Measurements from ENCODE around the gene CDC42.
A peak's percentile ranks its signal among the peaks of the same experiment; 100 is the strongest.
"Not testable (repeated sequence)": the region's sequence is repeated elsewhere in the genome, so short reads cannot be mapped to it uniquely, and the experiment has no call there.

The CDC42 gene

DNA sequence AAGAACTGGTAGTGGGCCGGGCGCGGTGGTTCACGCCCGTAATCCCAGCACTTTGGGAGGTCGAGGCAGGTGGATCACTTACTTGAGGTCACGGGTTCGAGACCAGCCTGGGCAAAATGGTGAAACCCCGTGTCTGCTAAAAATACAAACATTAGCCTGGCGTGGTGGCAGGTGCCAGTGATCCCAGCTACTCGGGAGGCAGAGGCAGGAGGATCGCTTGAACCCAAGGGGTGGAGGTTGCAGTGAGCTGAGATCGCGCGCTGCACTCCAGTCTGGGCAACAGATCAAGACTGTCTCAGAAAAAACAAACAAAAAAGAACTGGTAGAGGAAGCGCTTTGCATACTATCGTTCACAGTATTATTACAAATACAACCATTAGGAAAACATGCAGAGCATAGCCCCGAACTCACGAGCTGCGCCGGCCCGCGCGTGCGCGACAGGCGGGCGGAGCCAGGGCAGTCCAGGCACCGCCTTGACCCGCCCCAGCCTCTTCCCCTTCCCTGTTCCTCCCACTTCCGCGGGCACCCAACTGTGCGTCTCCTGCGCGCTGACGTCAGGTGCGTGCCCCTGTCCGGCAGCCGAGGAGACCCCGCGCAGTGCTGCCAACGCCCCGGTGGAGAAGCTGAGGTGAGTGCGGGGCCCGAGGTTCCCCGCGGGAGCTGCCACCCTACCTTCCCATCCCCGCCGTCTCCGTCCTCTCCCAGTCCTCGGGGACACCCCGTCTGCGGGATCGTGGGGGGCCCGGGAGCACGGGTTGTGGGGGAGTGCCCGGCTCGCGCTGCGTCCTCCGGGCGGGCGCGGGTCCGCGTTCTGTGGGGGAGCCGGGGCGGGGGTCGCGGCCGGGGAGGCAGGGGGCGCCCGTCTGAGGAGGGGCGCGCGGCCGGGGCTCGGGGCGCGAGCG is at the start of gene CDC42:
CDC42 (plus strand) TSS at position 595 of the 902 bp plus-strand sequence. CDS start 25,770 bp downstream, outside the sequence.
- DNase-seq (ENCODE audit: low read depth), result peak; percentile 94

DNA sequence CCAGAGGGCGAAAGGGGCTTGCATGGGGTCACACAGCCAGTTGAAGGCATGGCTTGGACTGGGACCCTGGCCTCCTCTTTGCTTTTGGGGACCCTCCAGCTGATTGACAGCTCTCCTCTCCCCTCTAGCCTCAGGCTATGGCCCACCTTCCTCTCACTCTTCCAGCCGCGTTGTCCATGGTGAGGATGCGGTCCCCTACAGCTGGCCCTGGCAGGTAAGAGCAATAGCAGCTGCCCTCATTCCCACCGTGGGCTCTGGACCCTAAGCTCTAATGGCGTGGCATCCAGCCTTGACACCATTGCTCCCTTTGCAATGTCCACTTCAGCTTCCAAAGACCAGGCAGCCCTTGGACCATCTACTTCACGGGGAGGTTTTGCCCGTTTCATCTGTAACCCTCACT is 49.6 kb upstream of the CDC42 start:
- not testable (repeated sequence) for DNase-seq (ENCODE audit: low read depth)

DNA sequence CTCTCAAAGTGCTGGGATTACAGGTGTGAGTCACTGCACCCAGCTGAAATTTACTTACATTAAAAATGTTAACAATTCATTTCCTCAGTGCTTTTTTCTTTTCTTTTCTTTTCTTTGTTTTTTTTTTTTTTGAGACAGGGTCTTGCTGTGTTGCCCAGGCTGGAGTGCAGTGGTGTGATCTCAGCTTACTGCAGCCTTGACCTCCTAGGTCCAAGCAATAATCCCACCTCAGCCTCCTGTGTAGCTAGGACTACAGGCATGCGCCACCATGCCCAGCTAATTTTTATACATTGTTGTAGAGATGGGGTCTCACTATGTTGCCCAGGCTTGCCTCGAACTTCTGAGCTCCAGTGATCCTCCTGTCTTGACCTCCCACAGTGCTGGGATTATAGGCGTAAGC is 48.5 kb upstream of the CDC42 start:
- DNase-seq (ENCODE audit: low read depth), result not testable (repeated sequence)

DNA sequence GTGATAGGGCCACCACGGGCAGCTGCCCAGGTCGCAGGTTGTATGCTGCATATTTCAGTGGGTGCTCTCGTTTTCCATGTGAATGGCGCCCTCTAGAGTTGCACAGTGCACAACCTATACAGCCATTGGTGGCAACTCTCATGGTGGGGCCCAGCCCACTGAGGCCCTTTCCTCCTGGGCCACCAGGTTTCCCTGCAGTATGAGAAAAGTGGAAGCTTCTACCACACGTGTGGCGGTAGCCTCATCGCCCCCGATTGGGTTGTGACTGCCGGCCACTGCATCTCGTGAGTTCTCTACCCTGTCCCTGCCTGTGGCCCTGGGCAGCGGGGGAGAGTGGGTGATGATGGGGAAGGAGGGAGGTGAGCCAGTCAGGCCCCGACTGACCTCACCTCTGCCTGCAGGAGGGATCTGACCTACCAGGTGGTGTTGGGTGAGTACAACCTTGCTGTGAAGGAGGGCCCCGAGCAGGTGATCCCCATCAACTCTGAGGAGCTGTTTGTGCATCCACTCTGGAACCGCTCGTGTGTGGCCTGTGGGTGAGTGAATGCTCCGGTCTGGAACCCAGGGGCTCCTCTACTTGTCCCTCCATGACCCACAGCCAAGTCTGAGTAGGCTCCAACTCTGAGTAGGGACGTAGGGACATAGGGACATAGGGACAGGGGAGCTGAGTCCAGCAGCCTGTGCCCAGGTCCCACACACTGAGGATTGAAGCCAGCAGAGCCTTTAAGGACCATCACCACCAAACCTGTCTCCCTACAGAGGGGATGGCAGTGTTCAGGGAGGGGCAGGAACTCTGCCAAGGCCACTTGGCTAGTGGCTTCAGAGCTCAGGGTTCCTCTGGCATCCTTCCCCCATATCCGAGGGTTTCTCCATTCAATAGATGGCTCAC is 47.0 kb upstream of the CDC42 start:
- not testable (repeated sequence) for DNase-seq (ENCODE audit: low read depth)

DNA sequence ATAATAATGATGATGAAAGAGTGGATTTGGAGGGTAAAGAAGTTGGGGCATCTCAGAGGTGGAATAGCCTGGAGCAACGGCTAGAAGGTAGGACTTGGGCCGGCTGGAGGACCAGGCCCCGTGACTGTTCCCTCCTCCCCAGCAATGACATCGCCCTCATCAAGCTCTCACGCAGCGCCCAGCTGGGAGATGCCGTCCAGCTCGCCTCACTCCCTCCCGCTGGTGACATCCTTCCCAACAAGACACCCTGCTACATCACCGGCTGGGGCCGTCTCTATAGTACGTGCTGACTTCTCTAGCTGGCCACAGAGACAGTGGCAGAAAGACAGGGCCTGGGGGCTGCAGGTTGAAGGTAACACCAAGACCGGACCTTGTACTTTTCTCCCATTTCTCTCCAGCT is 45.8 kb upstream of the CDC42 start:
- DNase-seq (ENCODE audit: low read depth), result not testable (repeated sequence)

DNA sequence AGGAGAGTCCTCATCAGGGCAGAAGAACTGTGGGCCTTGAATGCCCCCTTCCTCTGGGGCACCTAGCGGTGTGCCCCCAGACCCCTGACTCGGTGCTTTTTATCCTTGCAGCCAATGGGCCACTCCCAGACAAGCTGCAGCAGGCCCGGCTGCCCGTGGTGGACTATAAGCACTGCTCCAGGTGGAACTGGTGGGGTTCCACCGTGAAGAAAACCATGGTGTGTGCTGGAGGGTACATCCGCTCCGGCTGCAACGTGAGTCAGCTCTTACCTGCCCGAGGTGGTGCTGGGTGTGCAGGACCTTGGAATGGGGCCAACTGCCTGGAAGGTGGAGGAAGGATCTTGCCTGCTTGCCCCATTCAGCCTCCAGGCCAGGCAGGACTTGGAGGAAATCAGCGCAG is 45.2 kb upstream of the CDC42 start:
- DNase-seq (ENCODE audit: low read depth), result not testable (repeated sequence)

DNA sequence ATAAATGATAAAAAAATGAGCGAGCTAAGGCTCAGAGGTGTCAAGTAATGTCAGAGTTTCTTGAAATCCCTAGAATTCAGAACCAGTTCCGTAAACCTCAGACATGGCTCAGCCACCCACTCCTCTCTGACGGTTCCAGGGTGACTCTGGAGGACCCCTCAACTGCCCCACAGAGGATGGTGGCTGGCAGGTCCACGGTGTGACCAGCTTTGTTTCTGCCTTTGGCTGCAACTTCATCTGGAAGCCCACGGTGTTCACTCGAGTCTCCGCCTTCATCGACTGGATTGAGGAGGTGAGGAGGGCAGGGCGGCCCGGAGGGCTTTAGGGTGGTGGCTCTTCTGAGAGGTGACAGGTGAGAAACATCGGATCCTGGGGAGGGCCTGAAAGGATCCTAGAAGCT is 42.9 kb upstream of the CDC42 start:
- not testable (repeated sequence) for DNase-seq (ENCODE audit: low read depth)

DNA sequence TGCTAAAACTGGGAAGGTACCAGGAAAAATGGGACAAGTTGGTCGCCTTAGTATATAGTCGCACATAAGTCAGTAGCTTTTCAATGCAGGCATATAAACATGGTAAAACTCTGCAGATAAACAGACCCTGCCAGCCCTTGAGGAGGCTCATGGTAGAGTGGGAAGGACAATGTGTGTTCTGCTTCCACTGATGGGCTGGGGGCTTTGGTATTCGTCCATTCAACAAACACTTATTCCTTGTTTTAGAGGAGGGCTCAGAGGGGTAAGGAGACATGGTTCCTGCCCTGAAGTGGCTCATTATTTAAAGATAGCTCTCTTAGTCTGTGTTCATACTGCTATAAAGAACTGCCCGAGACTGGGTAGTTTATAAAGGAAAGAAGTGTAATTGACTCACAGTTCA is 39.8 kb upstream of the CDC42 start:
- DNase-seq (ENCODE audit: low read depth), result not testable (repeated sequence)

DNA sequence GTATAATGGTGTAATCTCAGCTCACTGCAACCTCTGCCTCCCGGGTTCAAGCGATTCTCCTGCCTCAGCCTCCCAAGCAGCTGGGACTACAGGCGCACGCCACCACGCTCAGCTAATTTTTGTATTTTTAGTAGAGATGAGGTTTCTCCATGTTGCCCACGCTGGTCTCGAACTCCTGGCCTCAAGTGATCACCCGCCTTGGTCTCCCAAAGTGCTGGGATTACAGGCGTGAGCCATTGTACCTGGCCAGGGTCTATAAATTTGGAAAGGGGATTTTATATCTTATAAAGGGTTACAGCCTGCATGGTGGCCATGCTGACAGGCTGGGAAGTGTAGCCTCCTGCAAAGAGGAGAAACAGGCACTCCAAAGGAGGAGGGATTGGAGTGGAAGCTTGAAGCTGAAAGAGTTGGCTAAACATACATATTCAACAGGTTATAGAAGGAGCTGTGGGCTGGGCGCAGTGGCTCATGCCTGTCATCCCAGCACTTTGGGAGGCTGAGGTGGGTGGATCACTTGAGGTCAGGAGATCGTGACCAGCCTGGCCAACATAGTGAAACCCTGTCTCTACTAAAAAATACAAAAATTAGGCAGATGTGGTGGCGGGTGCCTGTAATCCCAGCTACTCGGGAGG is 37.8 kb upstream of the CDC42 start:
- DNase-seq (ENCODE audit: low read depth), result not testable (repeated sequence)

DNA sequence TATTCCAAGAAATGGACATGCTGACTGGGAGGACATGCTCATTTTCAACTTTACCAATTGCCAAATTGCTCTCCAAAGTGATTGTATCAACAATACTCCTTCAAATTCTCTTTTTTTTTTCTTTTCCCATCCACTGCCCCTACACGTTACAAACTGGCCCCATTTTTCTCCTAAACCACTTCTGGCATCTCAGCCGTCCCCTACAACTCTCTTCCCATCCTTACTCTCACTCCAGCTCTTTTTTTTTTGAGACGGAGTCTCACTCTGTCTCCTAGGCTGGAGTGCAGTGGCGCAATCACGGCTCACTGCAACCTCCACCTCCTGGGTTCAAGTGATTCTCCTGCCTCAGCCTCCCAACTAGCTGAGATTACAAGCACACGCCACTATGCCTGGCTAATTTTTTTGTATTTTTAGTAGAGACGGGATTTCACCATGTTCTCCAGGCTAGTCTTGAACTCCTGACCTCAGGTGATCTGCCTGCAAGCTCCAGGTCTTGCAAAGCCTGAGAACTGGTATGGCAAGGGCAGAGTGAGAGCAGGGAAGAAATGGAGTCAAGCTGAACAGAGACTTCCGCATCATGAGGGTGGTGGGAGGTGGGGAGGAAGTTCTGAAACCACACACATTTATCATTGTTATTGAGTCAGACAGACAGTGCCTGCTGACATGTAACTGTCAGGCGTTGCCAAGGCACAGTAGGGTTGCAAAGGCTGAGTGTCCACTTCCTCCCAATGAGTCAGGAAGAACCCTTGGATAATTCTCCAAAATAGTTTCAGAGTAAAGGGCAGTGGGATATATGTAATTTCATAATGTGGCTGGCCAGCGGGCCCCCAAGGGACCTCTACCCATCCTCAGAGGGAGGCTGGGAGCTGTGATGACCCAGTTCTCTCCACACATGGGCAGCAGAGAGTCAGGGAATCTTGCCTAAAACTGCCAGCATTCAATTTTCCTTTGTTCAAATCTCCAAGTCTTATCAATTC is 33.6 kb upstream of the CDC42 start:
- DNase-seq (ENCODE audit: low read depth), result peak; percentile 49

DNA sequence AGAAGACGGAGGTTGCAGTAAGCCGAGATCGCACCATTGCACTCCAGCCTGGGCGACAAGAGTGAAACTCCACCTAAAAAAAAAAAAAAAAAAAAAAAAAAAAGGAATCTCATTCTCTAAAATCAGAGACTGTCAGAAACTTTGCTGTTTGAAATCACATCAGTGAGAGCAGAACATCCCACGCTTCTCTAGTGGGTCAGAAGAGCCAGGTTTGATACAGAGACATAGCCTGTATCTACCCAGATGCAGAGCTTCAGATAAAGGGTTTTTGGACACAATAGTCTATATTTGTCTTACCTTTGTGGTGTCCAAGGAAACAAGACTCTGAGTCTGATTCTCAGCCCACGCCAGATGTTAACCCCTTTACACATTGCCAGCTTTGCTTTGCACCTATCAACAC is 31.4 kb upstream of the CDC42 start:
- no peak for DNase-seq (ENCODE audit: low read depth)

DNA sequence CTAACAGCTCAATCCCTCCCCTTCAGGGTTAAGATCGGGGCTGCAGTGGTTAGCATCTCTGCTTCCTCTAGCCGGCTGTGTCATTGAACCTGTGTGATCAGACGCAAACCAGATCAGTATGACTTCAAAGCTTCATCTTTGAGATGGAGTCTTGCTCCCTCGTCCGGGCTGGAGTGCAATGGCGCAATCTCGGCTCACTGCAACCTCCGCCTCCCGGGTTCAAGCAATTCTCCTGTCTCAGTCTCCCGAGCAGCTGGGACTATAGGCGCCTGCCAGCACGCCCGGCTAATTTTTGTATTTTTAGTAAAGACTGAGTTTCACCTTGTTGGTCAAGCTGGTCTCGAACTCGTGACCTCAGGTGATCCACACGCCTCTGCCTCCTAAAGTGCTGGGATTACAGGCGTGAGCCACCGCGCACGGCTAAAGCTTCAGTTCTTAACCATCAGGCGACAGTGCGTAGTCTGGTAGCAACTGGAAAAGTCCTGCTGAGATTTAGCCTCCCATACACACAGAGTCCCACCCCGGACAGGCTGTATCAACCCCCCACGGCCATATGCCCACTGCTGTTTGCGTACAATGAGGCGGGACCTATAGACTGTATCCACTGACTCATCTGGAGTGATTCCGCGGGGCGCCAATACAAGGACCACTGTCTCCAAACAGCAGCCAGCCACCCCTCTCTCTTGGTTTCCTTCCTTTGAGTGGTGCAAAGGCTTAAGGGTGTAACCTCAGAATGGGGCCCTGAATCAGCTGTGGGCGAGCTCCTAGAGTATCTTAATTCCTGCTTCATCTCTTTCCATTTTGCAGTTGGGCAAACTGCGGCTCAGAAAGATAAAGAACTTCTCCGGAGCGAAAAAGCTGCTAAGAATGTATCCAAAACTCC is 27.8 kb upstream of the CDC42 start:
- DNase-seq (ENCODE audit: low read depth), result peak; percentile 63

DNA sequence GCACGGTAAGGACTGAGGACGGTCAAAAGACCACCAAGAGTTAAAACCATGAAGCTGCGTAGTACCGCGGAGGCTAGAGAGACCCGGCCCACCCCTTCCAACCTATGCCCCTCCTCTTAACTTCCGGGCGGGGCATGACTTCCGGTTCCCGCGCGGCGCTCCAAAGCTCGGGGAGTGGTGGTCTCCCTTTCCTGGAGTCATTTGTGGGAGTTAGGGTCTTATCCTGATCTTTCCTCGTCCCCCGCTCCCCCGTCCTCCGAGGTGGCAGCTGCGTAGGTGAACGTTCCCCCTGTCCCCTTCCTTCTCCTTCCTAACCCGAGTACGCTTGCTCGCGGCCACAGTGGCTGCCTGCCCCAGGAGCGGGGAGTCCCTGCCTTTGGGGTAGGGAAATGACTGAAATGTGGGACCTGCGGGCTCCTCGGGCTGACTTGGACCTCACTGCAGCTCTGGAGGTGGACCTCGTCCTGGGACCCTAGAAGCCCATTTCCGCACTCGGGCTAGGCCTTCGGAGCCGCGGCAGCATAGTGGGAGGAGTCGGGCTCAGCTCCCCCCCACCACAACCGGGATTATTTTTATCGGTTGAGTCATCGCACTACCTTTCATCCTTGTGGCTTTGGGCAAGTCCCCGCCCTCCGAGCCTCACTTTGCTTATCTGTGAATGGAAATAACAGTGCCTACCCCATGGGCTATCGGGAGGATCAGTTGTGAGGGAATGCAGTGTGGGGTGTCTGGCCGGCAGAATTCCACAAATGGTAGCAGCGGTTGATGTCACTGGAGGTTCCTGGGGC is 26.9 kb upstream of the CDC42 start:
- DNase-seq (ENCODE audit: low read depth), result peak; percentile 86

DNA sequence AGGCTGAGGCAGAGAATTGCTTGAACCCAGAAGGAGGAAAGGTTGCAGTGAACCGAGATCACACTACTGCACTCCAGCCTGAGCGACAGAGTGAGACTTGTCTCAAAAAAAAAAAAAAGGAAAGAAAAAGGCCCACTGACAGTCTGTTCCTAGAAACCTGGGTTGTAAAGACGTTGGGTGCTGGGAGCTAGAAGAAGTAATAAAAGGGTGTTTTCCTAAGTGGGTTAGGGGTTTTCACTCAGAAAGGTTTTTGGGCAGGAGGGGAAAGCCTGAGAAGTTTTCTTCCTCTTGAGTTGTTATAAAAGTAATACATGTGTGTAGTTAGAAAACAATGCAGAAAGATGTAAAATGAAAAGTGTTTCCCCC is 25.6 kb upstream of the CDC42 start:
- DNase-seq (ENCODE audit: low read depth), result no peak

DNA sequence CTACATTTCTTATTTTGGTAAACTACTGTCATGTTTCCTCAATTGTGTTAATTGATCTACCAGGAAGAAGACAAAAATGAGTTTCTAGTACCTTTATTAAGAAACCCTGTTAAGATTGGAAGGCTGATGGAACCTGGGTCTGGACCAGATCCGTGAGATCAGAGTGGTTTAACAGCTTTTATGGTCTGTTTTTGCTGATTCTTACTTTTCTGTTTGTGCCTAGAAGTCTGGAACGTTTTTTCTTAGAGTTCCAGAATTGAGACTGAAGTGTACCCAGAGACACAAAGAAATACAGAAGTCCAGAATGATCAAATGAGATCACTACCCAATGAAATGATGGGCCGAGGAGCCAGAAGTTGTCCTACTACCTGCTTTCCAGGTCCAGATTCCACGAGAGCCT is 22.5 kb upstream of the CDC42 start:
- no peak for DNase-seq (ENCODE audit: low read depth)

DNA sequence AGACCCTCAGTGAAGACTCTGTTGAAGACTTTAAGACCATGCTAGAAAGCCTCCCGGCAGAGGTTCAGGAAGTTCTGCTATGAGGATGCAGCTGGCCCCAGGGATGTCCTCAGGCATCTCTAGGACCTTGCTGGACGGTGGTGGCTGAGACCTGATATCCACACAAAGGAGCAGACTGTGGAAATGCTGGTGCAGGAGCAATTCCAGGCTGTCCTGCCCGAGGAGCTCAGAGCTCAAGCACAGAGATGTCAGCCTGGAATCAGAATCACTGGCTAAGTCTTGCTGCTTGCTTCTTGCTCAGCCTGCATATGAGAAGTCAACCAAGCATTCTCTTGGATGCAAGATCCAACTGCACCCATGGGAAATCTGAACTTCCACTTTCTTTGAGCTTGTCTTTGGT is 22.0 kb upstream of the CDC42 start:
- DNase-seq (ENCODE audit: low read depth), result no peak

DNA sequence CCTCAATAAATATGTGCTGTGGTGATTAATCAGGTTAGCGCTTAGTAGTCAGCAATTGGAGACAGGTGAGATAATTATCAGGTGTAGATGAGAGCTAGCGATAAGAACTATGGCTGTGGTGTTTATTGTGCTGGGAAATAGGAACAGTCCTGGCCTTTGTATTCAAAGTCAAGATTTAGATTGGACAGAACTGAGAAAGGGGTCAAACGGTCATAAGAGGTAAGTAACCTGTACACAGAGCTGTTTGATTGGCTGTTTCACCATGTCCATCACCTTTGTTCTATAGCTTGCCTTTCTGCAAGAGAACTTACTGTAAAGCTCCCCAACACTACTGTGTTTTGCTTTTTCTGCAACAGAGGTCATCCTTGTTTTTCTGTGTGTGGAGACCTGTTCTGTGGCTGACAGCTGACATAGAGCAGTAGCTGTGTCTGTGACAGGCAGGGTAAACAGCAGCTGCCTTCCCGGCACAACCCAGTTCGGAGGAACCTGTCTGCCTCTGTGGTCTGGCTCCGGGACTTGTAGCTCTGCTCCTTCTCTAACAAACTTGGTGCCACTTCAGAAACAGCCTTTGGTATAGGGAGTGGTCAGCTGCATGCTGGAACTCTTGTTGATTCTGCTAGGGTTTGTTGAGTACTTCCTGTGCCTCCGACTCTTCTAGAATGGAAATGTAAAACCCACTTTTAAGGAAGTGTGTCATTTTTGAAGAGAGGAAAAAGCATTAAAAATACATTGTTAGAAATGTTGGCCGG is 21.1 kb upstream of the CDC42 start:
- DNase-seq (ENCODE audit: low read depth), result no peak

DNA sequence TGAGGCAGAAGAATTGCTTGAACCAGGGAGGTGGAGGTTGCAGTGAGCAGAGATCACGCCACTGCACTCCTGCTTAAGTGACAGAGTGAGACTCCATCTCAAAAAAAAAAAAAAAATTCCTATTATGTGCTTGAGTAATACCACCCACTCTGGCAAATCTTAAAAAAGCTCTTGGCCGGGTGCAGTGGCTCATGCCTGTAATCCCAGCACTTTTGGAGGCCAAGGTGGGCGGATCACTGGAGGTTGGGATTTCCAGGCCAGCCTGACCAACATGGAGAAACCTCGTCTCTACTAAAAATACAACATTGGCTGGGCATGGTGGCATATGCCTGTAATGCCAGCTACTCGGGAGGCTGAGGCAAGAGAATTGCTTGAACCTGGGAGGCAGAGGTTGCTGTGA is 17.7 kb upstream of the CDC42 start:
- not testable (repeated sequence) for DNase-seq (ENCODE audit: low read depth)

DNA sequence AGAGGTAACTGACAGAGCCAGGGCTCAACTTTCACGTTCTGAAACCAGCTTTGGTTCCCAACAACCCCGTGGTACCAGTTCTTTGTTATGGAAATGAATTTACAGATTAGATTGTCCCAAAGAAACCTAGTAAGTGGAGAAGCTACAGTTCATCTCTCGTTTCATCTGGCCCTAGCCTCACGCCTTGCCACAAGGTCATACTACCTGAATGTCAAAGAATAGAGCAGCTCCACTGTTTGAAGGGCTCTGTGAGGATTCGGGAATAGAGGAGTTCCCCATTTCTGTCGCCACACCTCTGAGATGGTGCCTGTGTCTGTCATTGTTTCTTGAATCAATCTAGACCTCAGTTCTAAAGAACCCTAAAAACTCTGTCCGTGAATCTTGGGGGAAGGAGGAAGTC is 15.0 kb upstream of the CDC42 start:
- DNase-seq (ENCODE audit: low read depth), result no peak

All from activated gamma-delta T cell treated with anti-CD3 and anti-CD28 coated beads, Interleukin-2, amount 50 U/mL, for 16 hours (primary cell).